ENCODE data around the gene CCDC50.

The CCDC50 gene

GRCh38 chr3:191353022-191353777 is 24.0 kb downstream of the CCDC50 start:
- H4K8ac ChIP-seq (ENCODE audit: low read depth, low read length): no peak overlapping the region
- H3K18ac ChIP-seq (ENCODE audit: low read length): no peak overlapping the region
- H3K23ac ChIP-seq (ENCODE audit: low read depth, low read length, poor library complexity): no peak overlapping the region
- H3K4ac ChIP-seq (ENCODE audit: low read length): no peak overlapping the region
- H3K9me3 ChIP-seq (replicated peaks in 1 of 2; ENCODE audit: control insufficient read depth in 2 of 2, insufficient read depth in 1 of 2, low read depth in 1 of 2, low read length in 2 of 2): no peaks in the 10 kb centered on the region
- no CpG with 5 or more reads among the region's 7 CpGs for WGBS, 2 donors (ENCODE audit: extremely low coverage in 2 of 2, insufficient read length in 2 of 2, insufficient replicate concordance in 1 of 2)
- no peak overlapping the region for H2AFZ ChIP-seq (ENCODE audit: low read length)
- H3K9ac ChIP-seq (ENCODE audit: low read depth, low read length, poor library complexity): no peak overlapping the region
- H3K27ac ChIP-seq (replicated peaks; ENCODE audit: low read length): no peak overlapping the region
- no peak overlapping the region for H3K4me2 ChIP-seq (ENCODE audit: insufficient read depth, low read length, poor library complexity, severe bottlenecking)
- no peak overlapping the region for H2BK15ac ChIP-seq (ENCODE audit: low read length)
- H2BK120ac ChIP-seq (ENCODE audit: low read depth, low read length): no peak overlapping the region
- DNase-seq (ENCODE audit: low spot score): no peak
- H3K14ac ChIP-seq (ENCODE audit: low read length): no peak overlapping the region
- no peak overlapping the region for H4K91ac ChIP-seq (ENCODE audit: low read depth, low read length, poor library complexity)
- H3K27me3 ChIP-seq (ENCODE audit: control insufficient read depth in 3 of 3, insufficient read depth in 3 of 3, low read depth in 1 of 3, low read length in 3 of 3): no peaks in the 10 kb centered on the region
- no peak overlapping the region for H2BK5ac ChIP-seq (ENCODE audit: low read length)
- H3K79me1 ChIP-seq (ENCODE audit: low read depth, low read length): no peaks in the 10 kb centered on the region
- peaks cover 0 to 2% of the 10 kb centered on the region in 2 donors for H3K4me1 ChIP-seq (ENCODE audit: control insufficient read depth in 2 of 2, insufficient read depth in 1 of 2, low read depth in 1 of 2, low read length in 2 of 2)
- H3K36me3 ChIP-seq (replicated peaks in 1 of 2; ENCODE audit: control insufficient read depth in 2 of 2, insufficient read depth in 2 of 2, low read length in 2 of 2): peaks cover 3 to 14% of the 10 kb centered on the region in 2 donors
- no peak overlapping the region for H2AK5ac ChIP-seq (ENCODE audit: low read depth, low read length)
- H3K4me3 ChIP-seq (ENCODE audit: low read length in 2 of 2): no peak overlapping the region
- no peak overlapping the region for H2BK12ac ChIP-seq (ENCODE audit: low read length)

DNA sequence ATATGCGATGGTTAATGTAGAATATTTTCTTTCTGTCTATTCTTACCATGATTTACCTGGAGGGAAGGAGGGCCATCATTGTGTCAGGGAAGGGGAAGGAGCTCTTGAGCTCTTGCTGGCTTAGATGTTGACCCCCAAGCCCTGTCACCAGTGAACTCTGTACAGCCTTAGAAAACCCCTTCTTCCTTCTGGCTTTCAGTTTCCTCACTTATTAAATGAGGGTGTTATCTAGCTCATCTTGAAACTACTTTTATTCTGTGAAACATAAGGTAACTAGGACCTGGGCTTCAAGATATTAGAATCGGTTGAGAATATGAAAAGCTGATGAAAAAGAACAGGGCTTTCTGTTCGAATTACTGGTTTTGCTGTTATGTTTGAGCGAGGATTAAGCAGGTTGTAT is 26.2 kb downstream of the CCDC50 start:
- H3K4me1 ChIP-seq (ENCODE audit: control insufficient read depth in 2 of 2, insufficient read depth in 1 of 2, low read depth in 1 of 2, low read length in 2 of 2): peaks cover 0 to 2% of the 10 kb centered on the region in 2 donors
- no peak overlapping the region for H3K4ac ChIP-seq (ENCODE audit: low read length)
- no peak overlapping the region for H2AFZ ChIP-seq (ENCODE audit: low read length)
- no peak overlapping the region for H3K18ac ChIP-seq (ENCODE audit: low read length)
- no peak overlapping the region for H3K14ac ChIP-seq (ENCODE audit: low read length)
- DNase-seq (ENCODE audit: low spot score): no peak
- H3K27me3 ChIP-seq (ENCODE audit: control insufficient read depth in 3 of 3, insufficient read depth in 3 of 3, low read depth in 1 of 3, low read length in 3 of 3): no peaks in the 10 kb centered on the region
- H2AK5ac ChIP-seq (ENCODE audit: low read depth, low read length): no peak overlapping the region
- H3K4me2 ChIP-seq (ENCODE audit: insufficient read depth, low read length, poor library complexity, severe bottlenecking): no peak overlapping the region
- H2BK12ac ChIP-seq (ENCODE audit: low read length): no peak overlapping the region
- no peak overlapping the region for H3K27ac ChIP-seq (replicated peaks; ENCODE audit: low read length)
- H3K23ac ChIP-seq (ENCODE audit: low read depth, low read length, poor library complexity): no peak overlapping the region
- no peak overlapping the region for H4K91ac ChIP-seq (ENCODE audit: low read depth, low read length, poor library complexity)
- H3K9me3 ChIP-seq (replicated peaks in 1 of 2; ENCODE audit: control insufficient read depth in 2 of 2, insufficient read depth in 1 of 2, low read depth in 1 of 2, low read length in 2 of 2): no peaks in the 10 kb centered on the region
- no peak overlapping the region for H4K8ac ChIP-seq (ENCODE audit: low read depth, low read length)
- H2BK5ac ChIP-seq (ENCODE audit: low read length): no peak overlapping the region
- no peak overlapping the region for H2BK15ac ChIP-seq (ENCODE audit: low read length)
- no peak overlapping the region for H2BK120ac ChIP-seq (ENCODE audit: low read depth, low read length)
- H3K9ac ChIP-seq (ENCODE audit: low read depth, low read length, poor library complexity): no peak overlapping the region
- no CpG with 5 or more reads among the region's 4 CpGs for WGBS, 2 donors (ENCODE audit: extremely low coverage in 2 of 2, insufficient read length in 2 of 2, insufficient replicate concordance in 1 of 2)
- H3K36me3 ChIP-seq (replicated peaks in 1 of 2; ENCODE audit: control insufficient read depth in 2 of 2, insufficient read depth in 2 of 2, low read length in 2 of 2): peaks cover 3 to 36% of the 10 kb centered on the region in 2 donors
- H3K79me1 ChIP-seq (ENCODE audit: low read depth, low read length): no peaks in the 10 kb centered on the region
- no peak overlapping the region for H3K4me3 ChIP-seq (ENCODE audit: low read length in 2 of 2)

- WGBS, 2 donors (ENCODE audit: extremely low coverage in 2 of 2, insufficient read length in 2 of 2, insufficient replicate concordance in 1 of 2): no CpG with 5 or more reads among the region's 5 CpGs
Observed at GRCh38 chr3:191356631-191357439, 27.6 kb downstream of the CCDC50 start.

GRCh38 chr3:191357909-191358308 is 28.7 kb downstream of the CCDC50 start:
- Histone ChIP-seq H3K4me1 (ENCODE audit: control insufficient read depth in 2 of 2, insufficient read depth in 1 of 2, low read depth in 1 of 2, low read length in 2 of 2) (peaks cover 0 to 10% of the 10 kb centered on the region in 2 donors), H3K36me3 (replicated peaks in 1 of 2; ENCODE audit: control insufficient read depth in 2 of 2, insufficient read depth in 2 of 2, low read length in 2 of 2) (peaks cover 7 to 61% of the 10 kb centered on the region in 2 donors), H3K4ac (ENCODE audit: low read length) (no peak overlapping the region), H3K4me2 (ENCODE audit: insufficient read depth, low read length, poor library complexity, severe bottlenecking) (no peak overlapping the region), H3K9ac (ENCODE audit: low read depth, low read length, poor library complexity) (no peak overlapping the region), H3K14ac (ENCODE audit: low read length) (no peak overlapping the region), H2AK5ac (ENCODE audit: low read depth, low read length) (no peak overlapping the region), H3K9me3 (replicated peaks in 1 of 2; ENCODE audit: control insufficient read depth in 2 of 2, insufficient read depth in 1 of 2, low read depth in 1 of 2, low read length in 2 of 2) (peaks cover 0 to 5% of the 10 kb centered on the region in 2 donors), H2BK5ac (ENCODE audit: low read length) (no peak overlapping the region), H2BK12ac (ENCODE audit: low read length) (no peak overlapping the region), H4K8ac (ENCODE audit: low read depth, low read length) (no peak overlapping the region), H2BK120ac (ENCODE audit: low read depth, low read length) (no peak overlapping the region), H3K23ac (ENCODE audit: low read depth, low read length, poor library complexity) (no peak overlapping the region), H3K4me3 (ENCODE audit: low read length in 2 of 2) (no peak overlapping the region), H4K91ac (ENCODE audit: low read depth, low read length, poor library complexity) (no peak overlapping the region), H2BK15ac (ENCODE audit: low read length) (no peak overlapping the region), H3K27me3 (ENCODE audit: control insufficient read depth in 3 of 3, insufficient read depth in 3 of 3, low read depth in 1 of 3, low read length in 3 of 3) (no peaks in the 10 kb centered on the region), H3K27ac (replicated peaks; ENCODE audit: low read length) (no peak overlapping the region), H2AFZ (ENCODE audit: low read length) (no peak overlapping the region), H3K79me1 (ENCODE audit: low read depth, low read length) (no peaks in the 10 kb centered on the region), H3K18ac (ENCODE audit: low read length) (no peak overlapping the region)
- no peak for DNase-seq (ENCODE audit: low spot score)
- no CpG with 5 or more reads among the region's 6 CpGs for WGBS, 2 donors (ENCODE audit: extremely low coverage in 2 of 2, insufficient read length in 2 of 2, insufficient replicate concordance in 1 of 2)

More at GRCh38 chr3:191356631-191357439, 27.6 kb downstream of the CCDC50 start:
- Histone ChIP-seq H3K9me3 (replicated peaks in 1 of 2; ENCODE audit: control insufficient read depth in 2 of 2, insufficient read depth in 1 of 2, low read depth in 1 of 2, low read length in 2 of 2) (peaks cover 0 to 5% of the 10 kb centered on the region in 2 donors), H3K4me2 (ENCODE audit: insufficient read depth, low read length, poor library complexity, severe bottlenecking) (no peak overlapping the region), H2AFZ (ENCODE audit: low read length) (no peak overlapping the region), H3K36me3 (replicated peaks in 1 of 2; ENCODE audit: control insufficient read depth in 2 of 2, insufficient read depth in 2 of 2, low read length in 2 of 2) (peaks cover 7 to 51% of the 10 kb centered on the region in 2 donors), H4K8ac (ENCODE audit: low read depth, low read length) (no peak overlapping the region), H2BK12ac (ENCODE audit: low read length) (no peak overlapping the region), H3K23ac (ENCODE audit: low read depth, low read length, poor library complexity) (no peak overlapping the region), H3K4ac (ENCODE audit: low read length) (no peak overlapping the region), H3K27ac (replicated peaks; ENCODE audit: low read length) (no peak overlapping the region), H2BK15ac (ENCODE audit: low read length) (no peak overlapping the region), H3K27me3 (ENCODE audit: control insufficient read depth in 3 of 3, insufficient read depth in 3 of 3, low read depth in 1 of 3, low read length in 3 of 3) (no peaks in the 10 kb centered on the region), H2AK5ac (ENCODE audit: low read depth, low read length) (no peak overlapping the region), H4K91ac (ENCODE audit: low read depth, low read length, poor library complexity) (no peak overlapping the region), H3K4me1 (ENCODE audit: control insufficient read depth in 2 of 2, insufficient read depth in 1 of 2, low read depth in 1 of 2, low read length in 2 of 2) (peaks cover 0 to 9% of the 10 kb centered on the region in 2 donors), H3K18ac (ENCODE audit: low read length) (no peak overlapping the region), H2BK5ac (ENCODE audit: low read length) (no peak overlapping the region), H3K9ac (ENCODE audit: low read depth, low read length, poor library complexity) (no peak overlapping the region), H3K14ac (ENCODE audit: low read length) (no peak overlapping the region), H3K79me1 (ENCODE audit: low read depth, low read length) (no peaks in the 10 kb centered on the region), H2BK120ac (ENCODE audit: low read depth, low read length) (no peak overlapping the region), H3K4me3 (ENCODE audit: low read length in 2 of 2) (no peak overlapping the region)
- DNase-seq (ENCODE audit: low spot score): no peak

All from neuronal stem cell (in vitro differentiated cells).